Measurements from ENCODE around the gene IL9R.
"Not testable (repeated sequence)": the region's sequence is repeated elsewhere in the genome, so short reads cannot be mapped to it uniquely, and the experiment has no call there.

Gene IL9R

GRCh38 chrX:156023002-156023401 is 25.5 kb downstream of the IL9R start:
- DNase-seq (ENCODE audit: low read depth); H3K4me3 ChIP-seq (ENCODE audit: control insufficient read depth, low read depth, low read length): not testable (repeated sequence)

- H3K4me3 ChIP-seq (ENCODE audit: control insufficient read depth, low read depth, low read length), result not testable (repeated sequence)
Measured at GRCh38 chrX:156024949-156025492, 27.5 kb downstream of the IL9R start.

GRCh38 chrX:156028653-156029237 is 31.2 kb downstream of the IL9R start:
- not testable (repeated sequence) for H3K4me3 ChIP-seq (ENCODE audit: control insufficient read depth, low read depth, low read length); DNase-seq (ENCODE audit: low read depth)

More at GRCh38 chrX:156024949-156025492, 27.5 kb downstream of the IL9R start:
- not testable (repeated sequence) for DNase-seq (ENCODE audit: low read depth)

GRCh38 chrX:156029296-156029695 is 31.8 kb downstream of the IL9R start:
- not testable (repeated sequence) for DNase-seq (ENCODE audit: low read depth); H3K4me3 ChIP-seq (ENCODE audit: control insufficient read depth, low read depth, low read length)

- H3K4me3 ChIP-seq (ENCODE audit: control insufficient read depth, low read depth, low read length), result not testable (repeated sequence)
- DNase-seq (ENCODE audit: low read depth), result peak; percentile 41
Measured at GRCh38 chrX:156029707-156030442, 32.4 kb downstream of the IL9R start.

GRCh38 chrX:156030474-156030873 is 33.0 kb downstream of the IL9R start:
- not testable (repeated sequence) for DNase-seq (ENCODE audit: low read depth); H3K4me3 ChIP-seq (ENCODE audit: control insufficient read depth, low read depth, low read length)

All from fibroblast of mammary gland (primary cell).